ENCODE results near the gene MACROD2.

DNA sequence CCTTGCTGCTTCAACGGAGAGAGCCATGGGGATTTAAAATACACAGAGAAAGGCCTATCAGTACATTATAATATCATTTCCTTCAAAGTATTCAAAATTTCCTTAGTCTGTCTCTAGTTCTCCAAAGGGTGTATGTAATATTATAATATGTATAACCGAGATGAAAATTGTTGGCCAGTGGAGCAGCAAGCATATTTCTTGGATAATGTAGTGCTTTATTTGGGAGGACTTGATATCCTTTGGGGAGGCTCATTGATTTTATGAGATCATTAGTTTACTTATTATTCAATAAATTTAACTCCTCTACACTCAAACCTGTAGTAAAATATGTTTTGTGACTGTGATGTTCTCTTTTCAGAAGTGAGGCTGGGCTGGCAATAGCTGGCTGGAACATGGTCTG lies 1145.0 kb downstream of the MACROD2 start:
- TF ChIP-seq, protein P1, sequence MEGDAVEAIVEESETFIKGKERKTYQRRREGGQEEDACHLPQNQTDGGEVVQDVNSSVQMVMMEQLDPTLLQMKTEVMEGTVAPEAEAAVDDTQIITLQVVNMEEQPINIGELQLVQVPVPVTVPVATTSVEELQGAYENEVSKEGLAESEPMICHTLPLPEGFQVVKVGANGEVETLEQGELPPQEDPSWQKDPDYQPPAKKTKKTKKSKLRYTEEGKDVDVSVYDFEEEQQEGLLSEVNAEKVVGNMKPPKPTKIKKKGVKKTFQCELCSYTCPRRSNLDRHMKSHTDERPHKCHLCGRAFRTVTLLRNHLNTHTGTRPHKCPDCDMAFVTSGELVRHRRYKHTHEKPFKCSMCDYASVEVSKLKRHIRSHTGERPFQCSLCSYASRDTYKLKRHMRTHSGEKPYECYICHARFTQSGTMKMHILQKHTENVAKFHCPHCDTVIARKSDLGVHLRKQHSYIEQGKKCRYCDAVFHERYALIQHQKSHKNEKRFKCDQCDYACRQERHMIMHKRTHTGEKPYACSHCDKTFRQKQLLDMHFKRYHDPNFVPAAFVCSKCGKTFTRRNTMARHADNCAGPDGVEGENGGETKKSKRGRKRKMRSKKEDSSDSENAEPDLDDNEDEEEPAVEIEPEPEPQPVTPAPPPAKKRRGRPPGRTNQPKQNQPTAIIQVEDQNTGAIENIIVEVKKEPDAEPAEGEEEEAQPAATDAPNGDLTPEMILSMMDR (IDR thresholded peaks at IDR 0.05), result no peak
- TF ChIP-seq EZH2 (IDR thresholded peaks at IDR 0.05; ENCODE audit: borderline replicate concordance, insufficient read depth, low read depth, low read length, poor library complexity, severe bottlenecking), result no peak
